HepG2 (cell line): ENCODE measurements around the gene CTSS. TPM values are rescaled to one million over a fixed set of nuclear protein-coding genes. Genes with fewer than 3 reads are reported as not detected.

Source experiments
- ATAC-seq: fragments of 200-7000 bp; cut with Tn5 transposase; 3 replicates; pipeline ENCODE4 v1.9.1; 2020; ENCODE audit warnings: mild to moderate bottlenecking, moderate library complexity
- BruUV-seq: library from RNA; stranded (reverse); fragments of 400-500 nt; replicated peaks from 2 replicates; lab custom pipeline; 2021; lab: Mats Ljungman, UMichigan
- CTCF ChIA-PET: fragments of 300-600 bp; formaldehyde crosslinking; extraction: SDS; loops from one replicate; lab custom pipeline; 2021; ENCODE audit warnings: low total read pairs, inconsistent platforms, low intra/inter-chr PET ratio; lab: Yijun Ruan, JAX
- POLR2A ChIA-PET: fragments of 350-600 bp; sonication (Branson Sonifier 250); formaldehyde crosslinking; loops from one replicate; lab custom pipeline; 2020; ENCODE audit warnings: antibody characterized with exemption, inconsistent platforms; lab: Yijun Ruan, JAX
- DNase-seq: peaks from one replicate; pipeline ENCODE4 v3.0.0-alpha.2; 2015; ENCODE audit warnings: low spot score
- FAIRE-seq: peaks from 3 replicates; lab custom pipeline; 2011; peaks lifted over from hg19 to GRCh38; lab: Jason Lieb, UNC
- H2AFZ ChIP-seq: one replicate; pipeline ENCODE4 v1.6.1; 2011; ENCODE audit warnings: low read length, inconsistent platforms
- H3K27ac ChIP-seq: fragments of 300-600 bp; 3 replicates; pipeline ENCODE4 v1.8.0; 2011; ENCODE audit warnings: mixed run types, mild to moderate bottlenecking, mixed read lengths, low read length, inconsistent platforms; ENCODE audit not compliant: insufficient read depth; ENCODE audit errors: extremely low read length
- H3K27me3 ChIP-seq, 2 experiments: fragments of 200-600 bp in 1 of 2; 2 replicates in 1 of 2; 3 replicates in 1 of 2; pipeline versions ENCODE4 v1.6.0 to v1.8.0; 2011; ENCODE audit warnings: low read length in 2 of 2, mild to moderate bottlenecking in 2 of 2, moderate library complexity in 2 of 2, inconsistent platforms in 1 of 2; ENCODE audit not compliant: insufficient read depth in 2 of 2, control insufficient read depth in 1 of 2
- H3K36me3 ChIP-seq, 2 experiments: fragments of 200-600 bp in 1 of 2; replicated peaks in 1 of 2; 2 replicates in 1 of 2; 3 replicates in 1 of 2; pipeline versions ENCODE4 v1.5.1 to v1.8.0; 2011; ENCODE audit warnings: low read length in 2 of 2, inconsistent platforms in 1 of 2; ENCODE audit not compliant: insufficient read depth in 2 of 2, control insufficient read depth in 1 of 2
- H3K4me1 ChIP-seq: 2 replicates; pipeline ENCODE4 v1.5.1; 2012; ENCODE audit warnings: low read length, inconsistent platforms; ENCODE audit not compliant: insufficient read depth
- H3K4me2 ChIP-seq: 2 replicates; pipeline ENCODE4 v1.6.0; 2011; ENCODE audit warnings: low read depth, low read length, inconsistent platforms
- H3K4me3 ChIP-seq, 3 experiments: fragments of 200-600 bp in 1 of 3; sonication (generic), shearing (Covaris generic) in 1 of 3; replicated peaks in 1 of 3; 2 replicates each; pipeline ENCODE4 v1.5.1; 2011 to 2016; ENCODE audit warnings: low read length in 3 of 3, inconsistent platforms in 2 of 3, low read depth in 2 of 3, mild to moderate bottlenecking in 2 of 3, control low read depth in 1 of 3, mixed read lengths in 1 of 3; ENCODE audit not compliant: insufficient read depth in 1 of 3
- H3K79me2 ChIP-seq: one replicate; pipeline ENCODE4 v1.6.1; 2011; ENCODE audit warnings: low read length, inconsistent platforms; ENCODE audit not compliant: insufficient read depth
- H3K9ac ChIP-seq: 2 replicates; pipeline ENCODE4 v1.6.0; 2011; ENCODE audit warnings: mild to moderate bottlenecking, low read depth, low read length, inconsistent platforms; ENCODE audit not compliant: insufficient read depth
- H3K9me3 ChIP-seq: 2 replicates; pipeline ENCODE4 v1.5.1; 2012; ENCODE audit warnings: mild to moderate bottlenecking, low read length
- H4K20me1 ChIP-seq: 2 replicates; pipeline ENCODE4 v1.6.0; 2011; ENCODE audit warnings: inconsistent platforms, mild to moderate bottlenecking, low read length, moderate library complexity; ENCODE audit not compliant: insufficient read depth
- ATRX ChIP-seq: sonication (generic); formaldehyde crosslinking; IDR thresholded peaks from 2 replicates; pipeline ENCODE4 v1.4.0; 2020; ENCODE audit warnings: missing genetic modification reagents, borderline replicate concordance
- HNRNPH1 ChIP-seq: fragments of 200-400 bp; formaldehyde crosslinking; optimal IDR thresholded peaks from 2 replicates; pipeline ENCODE3; 2017; ENCODE audit warnings: mild to moderate bottlenecking, low read depth, low read length
- MATR3 ChIP-seq: sonication (generic); formaldehyde crosslinking; IDR thresholded peaks from 2 replicates; pipeline ENCODE4 v1.4.0; 2020; ENCODE audit warnings: missing genetic modification reagents
- WIZ ChIP-seq: sonication (generic); formaldehyde crosslinking; IDR thresholded peaks from 2 replicates; pipeline ENCODE4 v1.5.1; 2020; ENCODE audit warnings: mild to moderate bottlenecking, missing genetic modification reagents
- ZMYM4 ChIP-seq: sonication (generic); formaldehyde crosslinking; IDR thresholded peaks from 2 replicates; pipeline ENCODE4 v1.8.1; 2023; ENCODE audit warnings: mild to moderate bottlenecking, missing genetic modification reagents
- ZNF12 ChIP-seq: sonication (generic); formaldehyde crosslinking; IDR thresholded peaks from 2 replicates; pipeline ENCODE4 v1.5.0; 2020; ENCODE audit warnings: missing genetic modification reagents
- ZNF75D ChIP-seq: sonication (generic); formaldehyde crosslinking; IDR thresholded peaks from 2 replicates; pipeline ENCODE4 v1.8.1; 2023; ENCODE audit warnings: missing genetic modification reagents, mild to moderate bottlenecking, borderline replicate concordance
- ZNF879 ChIP-seq: sonication (generic); formaldehyde crosslinking; IDR thresholded peaks from 2 replicates; pipeline ENCODE4 v1.8.1; 2023; ENCODE audit warnings: missing genetic modification reagents
- WGBS: methylation state at CpG from one replicate; pipeline ENCODE4 v1.1.6; 2017; ENCODE audit warnings: low lambda C conversion rate; 5-methylcytosine and 5-hydroxymethylcytosine counted together
- in situ Hi-C: cut with HindIII; loops from 2 replicates; pipeline ENCODE4 v1.10.0; 2017; ENCODE audit warnings: low pct_unique_long_range_greater_than_20kb; ENCODE audit not compliant: extremely low pct_ligation_motif_present
- intact Hi-C: fragments of 100-400 bp; cut with micrococcal nuclease; formaldehyde crosslinking; loops from one replicate; pipeline ENCODE4 v1.10.0; 2022; ENCODE audit not compliant: unreplicated experiment
- polyA plus RNA-seq, 8 experiments: library from polyadenylated mRNA; depleted of rRNA in 3 of 8; stranded (reverse) in 7 of 8; unstranded in 1 of 8; fragments of >200 nt; fragmentation: Illumina TruSeq in 4 of 8; extraction: Trizol in 4 of 8; gene quantifications; 2 replicates each; pipeline versions ENCODE4 v1.2.1 to v1.2.3, GENCODE V29; 2011 to 2016; ENCODE audit warnings: low read depth in 4 of 8, missing spikeins in 1 of 8, mixed read lengths in 1 of 8; ENCODE audit not compliant: insufficient read depth in 1 of 8
- total RNA-seq, 5 experiments: library from RNA; depleted of rRNA; stranded (reverse); fragments of >200 nt; fragmentation: Illumina TruSeq; extraction: Trizol; gene quantifications; 2 replicates each; pipeline ENCODE4 v1.2.3, GENCODE V29; 2016; ENCODE audit warnings: low read depth in 1 of 5
- TF ChIP-seq, protein P1 (sequence below): sonication (generic); formaldehyde crosslinking; IDR thresholded peaks from 2 replicates; pipeline ENCODE4 v1.4.0; 2020; ENCODE audit warnings: mild to moderate bottlenecking, missing genetic modification reagents, borderline replicate concordance

CTSS gene
- total and polyA plus RNA-seq, 2 of the 13 experiments (the other 11 are each of a cell fraction or from before 2014, with no cell fraction given) = 0.33 to 1.0 TPM

DNA sequence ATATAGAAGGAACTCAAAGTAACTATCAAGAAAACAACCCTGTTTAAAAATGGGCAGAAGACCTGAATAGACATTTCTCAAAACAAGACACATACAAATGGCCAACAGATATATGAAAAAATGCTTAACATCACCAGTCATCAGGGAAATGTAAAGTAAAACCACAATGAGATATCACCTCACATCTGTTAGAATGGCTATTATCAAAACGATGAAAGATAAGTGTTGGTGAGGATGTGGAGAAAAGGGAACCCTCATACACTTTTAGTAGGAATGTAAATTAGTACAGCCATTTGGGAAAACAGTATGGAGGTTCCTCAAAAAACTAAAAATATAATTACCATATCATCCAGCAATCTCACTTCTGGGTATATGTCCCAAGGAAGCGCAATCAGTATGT, 3.0 kb downstream of the CTSS start (continued):
- no peak for TF ChIP-seq ZNF879
- TF ChIP-seq, protein P1, sequence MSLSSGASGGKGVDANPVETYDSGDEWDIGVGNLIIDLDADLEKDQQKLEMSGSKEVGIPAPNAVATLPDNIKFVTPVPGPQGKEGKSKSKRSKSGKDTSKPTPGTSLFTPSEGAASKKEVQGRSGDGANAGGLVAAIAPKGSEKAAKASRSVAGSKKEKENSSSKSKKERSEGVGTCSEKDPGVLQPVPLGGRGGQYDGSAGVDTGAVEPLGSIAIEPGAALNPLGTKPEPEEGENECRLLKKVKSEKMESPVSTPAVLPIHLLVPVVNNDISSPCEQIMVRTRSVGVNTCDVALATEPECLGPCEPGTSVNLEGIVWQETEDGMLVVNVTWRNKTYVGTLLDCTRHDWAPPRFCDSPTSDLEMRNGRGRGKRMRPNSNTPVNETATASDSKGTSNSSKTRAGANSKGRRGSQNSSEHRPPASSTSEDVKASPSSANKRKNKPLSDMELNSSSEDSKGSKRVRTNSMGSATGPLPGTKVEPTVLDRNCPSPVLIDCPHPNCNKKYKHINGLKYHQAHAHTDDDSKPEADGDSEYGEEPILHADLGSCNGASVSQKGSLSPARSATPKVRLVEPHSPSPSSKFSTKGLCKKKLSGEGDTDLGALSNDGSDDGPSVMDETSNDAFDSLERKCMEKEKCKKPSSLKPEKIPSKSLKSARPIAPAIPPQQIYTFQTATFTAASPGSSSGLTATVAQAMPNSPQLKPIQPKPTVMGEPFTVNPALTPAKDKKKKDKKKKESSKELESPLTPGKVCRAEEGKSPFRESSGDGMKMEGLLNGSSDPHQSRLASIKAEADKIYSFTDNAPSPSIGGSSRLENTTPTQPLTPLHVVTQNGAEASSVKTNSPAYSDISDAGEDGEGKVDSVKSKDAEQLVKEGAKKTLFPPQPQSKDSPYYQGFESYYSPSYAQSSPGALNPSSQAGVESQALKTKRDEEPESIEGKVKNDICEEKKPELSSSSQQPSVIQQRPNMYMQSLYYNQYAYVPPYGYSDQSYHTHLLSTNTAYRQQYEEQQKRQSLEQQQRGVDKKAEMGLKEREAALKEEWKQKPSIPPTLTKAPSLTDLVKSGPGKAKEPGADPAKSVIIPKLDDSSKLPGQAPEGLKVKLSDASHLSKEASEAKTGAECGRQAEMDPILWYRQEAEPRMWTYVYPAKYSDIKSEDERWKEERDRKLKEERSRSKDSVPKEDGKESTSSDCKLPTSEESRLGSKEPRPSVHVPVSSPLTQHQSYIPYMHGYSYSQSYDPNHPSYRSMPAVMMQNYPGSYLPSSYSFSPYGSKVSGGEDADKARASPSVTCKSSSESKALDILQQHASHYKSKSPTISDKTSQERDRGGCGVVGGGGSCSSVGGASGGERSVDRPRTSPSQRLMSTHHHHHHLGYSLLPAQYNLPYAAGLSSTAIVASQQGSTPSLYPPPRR = no peak
- no peak for TF ChIP-seq ZNF12 (CRISPR knock-in tag)
- no peak for TF ChIP-seq ATRX (CRISPR knock-in tag)
- no peak for TF ChIP-seq ZNF75D
- no peak for TF ChIP-seq MATR3 (CRISPR knock-in tag)
- TF ChIP-seq WIZ (CRISPR knock-in tag) = no peak
- no peak for TF ChIP-seq ZMYM4 (CRISPR knock-in tag)

DNA sequence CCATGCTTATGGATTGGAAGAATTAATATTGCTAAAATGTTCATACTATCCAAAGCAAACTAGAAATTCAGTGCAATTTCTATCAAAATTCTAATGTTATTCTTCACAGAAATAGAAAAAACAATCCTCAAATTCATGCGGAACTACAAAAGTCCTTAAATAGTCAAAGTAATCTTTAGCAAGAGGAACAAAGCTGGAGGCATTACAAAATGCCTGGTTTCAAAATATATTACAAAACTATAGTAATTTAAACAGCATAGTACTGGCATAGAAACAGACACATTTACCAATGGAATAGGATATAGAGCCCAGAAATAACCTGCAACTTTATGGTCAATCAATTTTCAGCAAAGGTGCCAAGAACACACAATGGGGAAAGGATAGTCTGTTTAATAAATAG, 3.8 kb downstream of the CTSS start:
- H3K4me2 ChIP-seq = no peak overlapping the region
- no peak for TF ChIP-seq HNRNPH1
- POLR2A ChIA-PET = no interaction called here
- no peaks in the 10 kb centered on the region for H3K36me3 ChIP-seq
- in situ Hi-C loops = no loop called here
- intact Hi-C loops = loop anchor here (10.0 kb wide), 1 partner anchor 47 kb away; no protein-coding TSS in a partner anchor
- FAIRE-seq (no peak), DNase-seq (no peak), ATAC-seq (no peak)
- no peak overlapping the region for H3K4me3 ChIP-seq
- H4K20me1 ChIP-seq = no peaks in the 10 kb centered on the region
- peaks cover 19% of the 10 kb centered on the region for H3K4me1 ChIP-seq
- no peak overlapping the region for H2AFZ ChIP-seq
- H3K9me3 ChIP-seq = peaks cover 6% of the 10 kb centered on the region; the same call in 1 of the 2 replicates
- BruUV-seq = no TSS peak
- H3K9ac ChIP-seq = no peak overlapping the region
- H3K27me3 ChIP-seq = no peaks in the 10 kb centered on the region
- CTCF ChIA-PET = no interaction called here
- H3K27ac ChIP-seq = no peak overlapping the region
- 94% methylated on average over 1 of the region's 1 CpG for WGBS
- no peaks in the 10 kb centered on the region for H3K79me2 ChIP-seq
